Activated CD8-positive, alpha-beta memory T cell treated with anti-CD3 and anti-CD28 coated beads, Interleukin-2, amount 10 ng/mL, durations not matched to agents 7 days and 5 days (primary cell): ENCODE measurements around the gene PCDHAC1. TPM values are rescaled to one million over a fixed set of nuclear protein-coding genes. Genes with fewer than 3 reads are reported as not detected.

Source experiments
- ATAC-seq: fragments of 150-1000 bp; cut with Tn5 transposase; one replicate; pipeline ENCODE4 v1.10.0; 2021; ENCODE audit warnings: moderate library complexity
- CTCF ChIA-PET: fragments of 350-600 bp; sonication (Branson Sonifier 250); formaldehyde crosslinking; loops from one replicate; lab custom pipeline; 2021; ENCODE audit warnings: antibody characterized with exemption; lab: Charles Lee
- DNase-seq: peaks from one replicate; pipeline ENCODE4 v3.0.0-alpha.2; 2020
- H3K27ac Mint-ChIP-seq: one replicate; pipeline ENCODE4 v1.8.0; 2021; ENCODE audit warnings: mild to moderate bottlenecking, mixed read lengths
- H3K27me3 Mint-ChIP-seq: one replicate; pipeline ENCODE4 v1.8.0; 2021; ENCODE audit warnings: mixed read lengths
- H3K36me3 Mint-ChIP-seq: one replicate; pipeline ENCODE4 v1.8.0; 2021; ENCODE audit warnings: mild to moderate bottlenecking, mixed read lengths
- H3K4me1 Mint-ChIP-seq: one replicate; pipeline ENCODE4 v1.8.0; 2021; ENCODE audit warnings: mixed read lengths
- H3K4me3 Mint-ChIP-seq: one replicate; pipeline ENCODE4 v1.8.0; 2021; ENCODE audit warnings: mild to moderate bottlenecking, moderate library complexity, mixed read lengths
- H3K9me3 Mint-ChIP-seq: one replicate; pipeline ENCODE4 v1.8.0; 2022; ENCODE audit warnings: low read depth, mixed read lengths
- total RNA-seq, 2 experiments: library from RNA; stranded (reverse); gene quantifications; one replicate each; pipeline ENCODE4 v1.2.3, GENCODE V29; 2021

The PCDHAC1 gene
- total RNA-seq, 2 experiments from 2014 or later, result not detected

DNA sequence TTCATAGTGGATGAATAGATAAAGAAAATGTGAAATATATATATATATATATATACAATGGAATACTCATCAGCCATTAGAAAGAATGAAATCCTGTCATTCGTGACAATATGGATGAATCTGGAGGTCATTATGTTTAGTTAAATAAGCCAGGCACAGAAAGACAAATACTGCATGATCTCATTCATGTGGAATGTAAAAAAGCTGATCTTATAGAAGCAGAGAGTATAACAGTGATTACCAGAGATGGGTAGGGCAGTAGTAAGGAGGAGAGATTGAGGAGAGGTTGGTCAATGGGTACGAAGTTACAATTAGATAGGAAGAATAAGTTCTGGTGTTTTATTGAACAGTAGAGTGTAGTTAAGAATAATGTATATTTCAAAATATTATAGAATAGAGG, 20.5 kb downstream of the PCDHAC1 start:
- H3K36me3 Mint-ChIP-seq, result no peaks in the 10 kb centered on the region
- no peak for ATAC-seq
- peaks cover 12% of the 10 kb centered on the region for H3K9me3 Mint-ChIP-seq
- H3K27ac Mint-ChIP-seq, result no peak overlapping the region
- no peak for DNase-seq
- H3K27me3 Mint-ChIP-seq, result no peaks in the 10 kb centered on the region
- no peaks in the 10 kb centered on the region for H3K4me1 Mint-ChIP-seq
- no peak overlapping the region for H3K4me3 Mint-ChIP-seq
- CTCF ChIA-PET, result no interaction called here

DNA sequence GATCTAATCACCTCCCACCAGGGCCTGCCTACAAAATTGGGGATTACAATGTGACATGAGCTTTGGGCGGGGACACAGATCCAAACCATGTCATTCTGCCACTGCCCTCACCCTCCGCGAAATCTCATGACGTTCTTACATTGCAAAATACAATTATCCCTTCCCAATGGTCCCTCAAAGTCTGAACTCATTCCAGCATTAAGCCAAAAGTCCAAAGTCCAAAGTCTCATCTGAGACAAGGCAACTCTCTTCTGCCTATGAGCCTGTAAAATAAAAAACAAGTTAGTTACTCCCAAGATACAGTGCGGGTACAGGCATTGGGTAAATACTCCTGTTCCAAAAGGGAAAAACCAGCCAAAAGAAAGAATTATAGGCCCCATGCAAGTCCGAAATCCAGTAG, 25.5 kb downstream of the PCDHAC1 start:
- DNase-seq (no peak), ATAC-seq (no peak)
- no peaks in the 10 kb centered on the region for H3K27me3 Mint-ChIP-seq
- H3K27ac Mint-ChIP-seq, result no peak overlapping the region
- no peaks in the 10 kb centered on the region for H3K36me3 Mint-ChIP-seq
- H3K4me1 Mint-ChIP-seq, result no peaks in the 10 kb centered on the region
- CTCF ChIA-PET, result no interaction called here
- no peak overlapping the region for H3K4me3 Mint-ChIP-seq
- peaks cover 8% of the 10 kb centered on the region for H3K9me3 Mint-ChIP-seq

DNA sequence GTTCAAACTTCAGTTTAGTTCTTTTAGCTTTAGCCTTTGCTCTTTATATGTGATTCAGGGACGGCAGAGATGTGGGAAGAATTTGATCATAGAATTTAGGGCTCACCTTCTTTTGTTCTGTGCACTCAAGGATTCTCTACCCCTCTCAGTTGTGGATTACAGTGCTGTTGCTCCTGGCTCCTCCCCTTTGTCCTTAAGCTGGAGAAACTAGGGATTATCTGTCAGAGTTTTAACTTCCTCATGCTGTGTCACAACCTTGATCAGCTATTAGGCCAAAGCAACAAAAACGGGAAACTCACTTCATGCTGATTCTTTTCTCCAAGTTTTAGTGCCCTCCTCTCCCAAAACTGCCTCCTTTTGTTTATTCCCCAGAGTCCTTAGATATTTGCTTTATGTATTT, 27.1 kb downstream of the PCDHAC1 start:
- H3K27me3 Mint-ChIP-seq, result no peaks in the 10 kb centered on the region
- H3K9me3 Mint-ChIP-seq, result peaks cover 8% of the 10 kb centered on the region
- no peaks in the 10 kb centered on the region for H3K36me3 Mint-ChIP-seq
- ATAC-seq, result no peak
- no peak overlapping the region for H3K27ac Mint-ChIP-seq
- DNase-seq, result no peak
- no peak overlapping the region for H3K4me3 Mint-ChIP-seq
- CTCF ChIA-PET, result no interaction called here
- H3K4me1 Mint-ChIP-seq, result no peaks in the 10 kb centered on the region

DNA sequence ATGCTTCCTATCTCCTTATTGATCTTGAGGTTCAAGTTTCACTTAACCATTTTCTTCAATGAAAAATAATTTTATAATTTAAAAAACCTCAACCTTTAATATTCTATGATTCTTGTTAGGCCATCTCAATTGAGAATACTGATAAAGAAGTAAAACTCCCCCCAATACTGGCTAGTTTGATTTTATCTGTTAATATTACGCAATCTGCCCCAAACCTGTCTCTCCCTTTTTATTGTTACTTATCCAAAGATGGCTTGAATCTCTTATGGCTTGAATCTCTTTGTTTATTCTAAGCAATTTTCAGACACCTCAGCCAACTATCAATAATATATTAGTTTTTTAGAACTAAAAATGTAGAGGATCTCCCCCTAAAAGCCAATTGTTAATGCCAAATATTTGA, 36.1 kb downstream of the PCDHAC1 start:
- no peak overlapping the region for H3K27ac Mint-ChIP-seq
- no peaks in the 10 kb centered on the region for H3K9me3 Mint-ChIP-seq
- DNase-seq, result no peak
- H3K4me1 Mint-ChIP-seq, result no peaks in the 10 kb centered on the region
- H3K4me3 Mint-ChIP-seq, result no peak overlapping the region
- CTCF ChIA-PET, result no interaction called here
- ATAC-seq, result no peak
- H3K27me3 Mint-ChIP-seq, result peaks cover 27% of the 10 kb centered on the region
- no peaks in the 10 kb centered on the region for H3K36me3 Mint-ChIP-seq

DNA sequence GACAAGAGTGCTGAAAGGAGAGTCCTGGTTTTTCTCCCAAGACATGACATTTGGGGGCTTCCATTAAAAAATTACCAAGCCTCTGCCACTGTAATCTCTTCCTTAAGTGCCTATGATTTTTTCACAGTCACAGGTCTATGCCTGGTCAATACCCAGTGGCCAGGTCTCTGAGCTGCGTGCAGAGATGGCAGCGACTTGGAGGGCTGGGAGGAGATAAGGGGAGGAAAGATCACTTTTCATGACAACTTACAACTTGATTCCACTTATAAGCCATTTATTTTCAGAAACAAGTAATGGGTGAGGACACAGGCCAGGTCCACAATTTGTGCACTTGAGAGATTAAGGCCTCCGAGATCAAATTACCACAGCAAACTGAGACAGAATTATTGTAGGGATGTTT, 38.3 kb downstream of the PCDHAC1 start:
- Mint-ChIP-seq H3K9me3 (no peaks in the 10 kb centered on the region), H3K27me3 (peaks cover 32% of the 10 kb centered on the region), H3K36me3 (no peaks in the 10 kb centered on the region), H3K27ac (no peak overlapping the region), H3K4me1 (no peaks in the 10 kb centered on the region), H3K4me3 (no peak overlapping the region)
- ATAC-seq (no peak), DNase-seq (no peak)
- CTCF ChIA-PET, result no interaction called here

DNA sequence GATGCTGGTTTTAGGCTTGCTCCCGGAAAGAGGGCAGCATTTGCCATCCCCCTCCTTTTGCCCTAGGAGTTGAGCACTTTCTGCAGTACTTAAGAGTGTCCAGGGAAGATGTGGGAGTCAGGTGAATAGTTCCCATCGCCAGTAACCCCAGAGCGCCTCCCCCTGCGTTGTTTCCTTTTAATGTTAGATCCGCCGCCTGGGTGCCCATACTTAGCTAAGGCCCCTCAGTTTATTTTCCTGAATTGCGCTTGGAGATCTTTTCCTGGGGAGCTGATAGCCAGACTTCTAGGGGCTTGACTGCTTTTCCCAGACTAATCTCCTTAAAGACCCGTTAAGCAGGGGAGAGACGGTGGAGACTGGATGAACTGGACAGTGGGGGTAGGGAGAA, 39.8 kb downstream of the PCDHAC1 start:
- H3K27ac Mint-ChIP-seq, result no peak overlapping the region
- no peaks in the 10 kb centered on the region for H3K4me1 Mint-ChIP-seq
- CTCF ChIA-PET, result no interaction called here
- ATAC-seq (no peak), DNase-seq (no peak)
- H3K27me3 Mint-ChIP-seq, result peaks cover 32% of the 10 kb centered on the region
- H3K9me3 Mint-ChIP-seq, result no peaks in the 10 kb centered on the region
- no peaks in the 10 kb centered on the region for H3K36me3 Mint-ChIP-seq
- H3K4me3 Mint-ChIP-seq, result no peak overlapping the region

DNA sequence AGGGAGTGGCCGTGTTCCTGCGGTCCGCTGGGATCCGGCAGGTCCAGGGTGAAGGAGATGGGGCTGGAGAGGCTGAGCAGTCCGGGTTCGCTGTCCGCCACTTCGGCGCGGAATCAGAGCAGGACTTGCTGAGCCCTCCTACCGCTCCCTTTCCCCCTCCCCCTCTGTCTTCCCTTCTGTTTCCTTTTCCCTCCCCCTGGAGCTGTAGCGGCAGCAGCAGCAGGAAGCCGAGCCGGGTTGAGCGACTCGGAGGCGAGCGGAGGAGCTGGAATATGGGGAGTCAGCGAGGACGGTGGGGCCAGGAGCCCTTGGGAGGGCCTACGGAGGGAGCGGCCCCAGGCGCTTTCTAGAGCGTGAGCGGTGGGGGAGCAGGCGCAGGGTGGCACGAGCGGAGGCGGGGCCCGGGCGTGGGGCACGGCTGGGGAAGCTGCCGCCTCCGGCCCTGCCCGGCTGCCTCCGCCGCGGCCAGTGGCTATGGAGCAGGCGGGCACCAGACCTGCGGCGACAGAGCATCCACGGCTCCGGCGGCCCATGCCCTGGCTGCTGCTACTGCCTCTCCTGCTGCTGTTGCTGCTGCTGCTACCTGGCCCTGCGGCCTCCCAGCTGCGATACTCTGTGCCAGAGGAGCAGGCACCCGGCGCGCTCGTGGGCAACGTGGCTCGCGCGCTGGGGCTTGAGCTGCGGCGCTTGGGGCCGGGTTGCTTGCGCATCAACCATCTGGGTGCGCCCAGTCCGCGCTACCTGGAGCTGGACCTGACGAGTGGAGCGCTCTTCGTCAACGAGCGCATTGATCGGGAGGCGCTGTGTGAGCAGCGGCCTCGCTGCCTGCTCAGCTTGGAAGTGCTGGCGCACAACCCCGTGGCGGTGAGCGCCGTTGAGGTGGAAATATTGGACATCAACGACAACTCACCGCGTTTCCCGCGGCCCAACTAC, 40.5 kb downstream of the PCDHAC1 start, which contains the start of gene PCDHAC2:
PCDHAC2 (plus strand) TSS at position 184 of the 933 bp plus-strand sequence; CDS start at position 475, 291 bp downstream.
- Mint-ChIP-seq H3K36me3 (no peaks in the 10 kb centered on the region), H3K4me3 (no peak within 1 kb of the TSS), H3K27ac (no peak within 1 kb of the TSS), H3K27me3 (peaks cover 32% of the 10 kb centered on the region), H3K9me3 (no peaks in the 10 kb centered on the region), H3K4me1 (no peaks in the 10 kb centered on the region)
- no peak for DNase-seq
- no peak for ATAC-seq
- CTCF ChIA-PET, result no interaction called here

DNA sequence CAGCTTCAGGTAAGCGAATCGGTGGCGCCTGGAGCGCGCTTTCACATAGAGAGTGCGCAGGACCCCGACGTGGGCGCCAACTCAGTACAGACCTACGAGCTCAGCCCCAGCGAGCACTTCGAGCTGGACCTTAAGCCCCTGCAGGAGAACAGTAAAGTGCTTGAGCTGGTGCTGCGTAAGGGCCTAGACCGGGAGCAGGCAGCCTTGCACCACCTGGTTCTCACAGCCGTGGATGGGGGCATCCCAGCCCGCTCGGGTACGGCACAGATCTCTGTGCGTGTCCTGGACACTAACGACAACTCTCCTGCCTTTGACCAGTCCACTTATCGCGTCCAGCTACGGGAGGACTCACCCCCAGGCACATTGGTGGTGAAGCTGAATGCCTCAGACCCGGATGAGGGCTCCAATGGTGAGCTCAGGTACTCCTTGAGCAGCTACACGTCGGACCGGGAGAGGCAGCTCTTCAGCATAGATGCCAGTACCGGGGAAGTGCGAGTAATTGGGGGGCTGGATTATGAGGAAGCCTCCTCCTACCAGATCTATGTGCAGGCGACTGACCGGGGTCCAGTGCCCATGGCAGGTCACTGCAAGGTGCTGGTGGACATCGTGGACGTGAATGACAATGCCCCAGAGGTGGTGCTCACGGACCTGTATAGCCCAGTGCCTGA, 41.3 kb downstream of the PCDHAC1 start:
- ATAC-seq, result no peak
- CTCF ChIA-PET, result no interaction called here
- H3K4me3 Mint-ChIP-seq, result no peak overlapping the region
- no peaks in the 10 kb centered on the region for H3K4me1 Mint-ChIP-seq
- no peaks in the 10 kb centered on the region for H3K9me3 Mint-ChIP-seq
- no peak overlapping the region for H3K27ac Mint-ChIP-seq
- peaks cover 32% of the 10 kb centered on the region for H3K27me3 Mint-ChIP-seq
- no peaks in the 10 kb centered on the region for H3K36me3 Mint-ChIP-seq
- no peak for DNase-seq

DNA sequence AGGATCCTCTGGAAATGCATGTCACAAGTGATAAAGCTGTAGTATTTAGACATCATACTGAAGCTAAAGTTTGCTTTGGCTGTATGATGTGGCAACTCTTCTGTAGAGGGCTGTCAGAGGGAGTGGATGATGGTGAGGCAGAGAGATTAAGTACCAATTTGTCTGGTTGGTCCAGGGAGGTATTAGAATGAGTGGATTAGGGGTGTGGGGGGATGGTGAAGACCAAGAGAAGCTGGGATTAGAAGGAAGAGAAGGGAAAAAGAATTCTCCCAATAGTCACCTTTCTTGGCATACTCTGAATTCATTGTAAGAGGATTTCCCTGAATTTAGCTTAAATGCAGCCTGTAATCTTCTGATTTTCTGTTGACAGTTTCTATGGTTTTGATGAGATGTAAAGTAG, 43.8 kb downstream of the PCDHAC1 start:
- no peak overlapping the region for H3K27ac Mint-ChIP-seq

DNA sequence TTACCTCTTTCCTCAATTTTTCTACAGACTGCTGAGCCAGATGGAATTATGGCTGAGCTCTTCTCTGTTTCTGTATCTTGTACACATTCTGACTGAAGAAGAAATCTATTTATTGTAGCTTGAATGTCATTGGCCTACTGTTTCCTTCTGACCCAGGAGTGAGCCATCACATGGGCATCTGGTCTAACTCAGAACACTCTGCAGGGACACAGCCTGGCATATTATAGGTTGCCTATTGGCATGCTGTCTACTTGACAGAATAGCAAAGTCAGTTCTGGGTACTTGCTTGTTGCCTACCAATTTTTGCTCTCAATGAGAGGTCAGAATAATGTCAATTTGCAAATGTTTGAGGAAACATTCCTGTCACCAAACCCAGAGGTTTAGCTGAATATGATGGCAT, 47.5 kb downstream of the PCDHAC1 start:
- Mint-ChIP-seq H3K27me3 (no peaks in the 10 kb centered on the region), H3K27ac (no peak overlapping the region), H3K4me1 (no peaks in the 10 kb centered on the region), H3K9me3 (no peaks in the 10 kb centered on the region), H3K4me3 (no peak overlapping the region), H3K36me3 (no peaks in the 10 kb centered on the region)
- ATAC-seq, result no peak
- CTCF ChIA-PET, result no interaction called here
- DNase-seq, result no peak

More for the DNA sequence above, 43.8 kb downstream of the PCDHAC1 start:
- DNase-seq, result no peak
- Mint-ChIP-seq H3K4me1 (no peaks in the 10 kb centered on the region), H3K9me3 (no peaks in the 10 kb centered on the region), H3K27me3 (peaks cover 26% of the 10 kb centered on the region), H3K36me3 (no peaks in the 10 kb centered on the region), H3K4me3 (no peak overlapping the region)
- no peak for ATAC-seq
- CTCF ChIA-PET, result no interaction called here

DNA sequence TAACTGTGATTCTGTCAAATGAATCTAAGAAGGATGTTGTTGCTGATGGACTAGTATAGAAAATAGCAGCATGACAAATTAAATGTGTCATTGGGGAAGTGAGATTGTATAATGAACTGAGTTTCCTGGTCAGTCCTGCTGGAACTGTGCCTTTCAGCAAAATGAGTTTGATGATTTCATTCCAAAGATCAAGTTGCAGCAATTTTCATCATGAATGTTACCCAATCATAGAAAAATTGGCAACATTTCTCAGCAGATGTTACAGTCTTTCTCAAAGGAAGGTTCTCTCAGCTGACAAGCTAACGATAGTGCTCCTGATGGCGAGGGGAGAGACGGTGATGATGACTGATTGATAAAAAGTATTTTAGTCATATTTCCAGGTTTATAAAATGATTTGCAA, 50.9 kb downstream of the PCDHAC1 start:
- CTCF ChIA-PET, result no interaction called here
- no peaks in the 10 kb centered on the region for H3K4me1 Mint-ChIP-seq
- H3K27ac Mint-ChIP-seq, result no peak overlapping the region
- no peak for ATAC-seq
- H3K36me3 Mint-ChIP-seq, result no peaks in the 10 kb centered on the region
- no peaks in the 10 kb centered on the region for H3K9me3 Mint-ChIP-seq
- H3K4me3 Mint-ChIP-seq, result no peak overlapping the region
- H3K27me3 Mint-ChIP-seq, result no peaks in the 10 kb centered on the region
- no peak for DNase-seq

DNA sequence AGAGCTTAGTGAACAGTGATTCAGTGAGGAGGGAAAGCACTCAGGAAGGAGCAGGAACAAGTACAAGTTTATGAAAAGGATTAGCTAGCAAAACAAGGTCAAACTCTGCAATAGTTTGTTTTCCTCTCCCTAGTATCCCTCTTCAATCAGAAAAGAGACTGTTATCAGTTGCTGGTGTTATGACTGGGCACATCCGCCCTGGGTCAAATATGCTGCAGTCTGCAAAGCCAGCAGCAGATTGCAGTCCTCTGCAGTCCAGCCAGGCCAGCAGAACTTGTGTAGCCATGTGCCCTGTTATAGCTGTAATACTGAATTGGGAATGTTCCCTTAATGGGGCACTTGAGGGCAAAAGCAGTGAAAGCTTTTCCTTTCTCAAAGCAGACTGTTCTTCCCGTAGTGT, 52.2 kb downstream of the PCDHAC1 start:
- no peaks in the 10 kb centered on the region for H3K36me3 Mint-ChIP-seq
- H3K27ac Mint-ChIP-seq, result no peak overlapping the region
- ATAC-seq, result no peak
- H3K27me3 Mint-ChIP-seq, result no peaks in the 10 kb centered on the region
- H3K9me3 Mint-ChIP-seq, result no peaks in the 10 kb centered on the region
- no peaks in the 10 kb centered on the region for H3K4me1 Mint-ChIP-seq
- CTCF ChIA-PET, result no interaction called here
- DNase-seq, result no peak
- H3K4me3 Mint-ChIP-seq, result no peak overlapping the region

DNA sequence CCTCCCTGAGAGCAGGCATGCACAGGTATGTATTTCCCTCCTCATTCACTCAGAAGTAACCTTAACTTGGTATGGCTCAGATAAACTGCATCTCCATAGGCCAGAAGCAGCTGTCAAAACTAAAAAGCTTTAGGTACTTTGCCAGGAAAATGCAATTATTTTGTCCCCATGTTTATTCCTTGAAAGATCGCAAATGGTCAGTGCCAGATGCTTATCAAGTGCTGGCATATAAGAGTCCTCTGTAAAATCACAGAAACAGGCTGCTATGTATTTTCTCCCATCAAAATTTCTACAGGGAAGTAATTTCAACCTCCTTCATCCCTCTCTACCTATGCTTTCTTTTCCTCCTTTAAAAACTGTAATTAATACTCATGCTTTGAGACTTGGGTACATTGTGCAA, 52.9 kb downstream of the PCDHAC1 start:
- no peak overlapping the region for H3K27ac Mint-ChIP-seq
- H3K27me3 Mint-ChIP-seq, result no peaks in the 10 kb centered on the region
- no peak for DNase-seq
- no peaks in the 10 kb centered on the region for H3K4me1 Mint-ChIP-seq
- no peak for ATAC-seq
- H3K36me3 Mint-ChIP-seq, result no peaks in the 10 kb centered on the region
- H3K4me3 Mint-ChIP-seq, result no peak overlapping the region
- H3K9me3 Mint-ChIP-seq, result no peaks in the 10 kb centered on the region
- CTCF ChIA-PET, result no interaction called here
